IMR-90 (cell line): ENCODE data around the gene TMPRSS15.

Experiments
- BHLHE40 ChIP-seq: fragments of 150-350 bp; IDR thresholded peaks from 2 replicates; pipeline ENCODE4 v1.6.1; 2016; ENCODE audit warnings: mild to moderate bottlenecking, low read depth, low read length
- FOS ChIP-seq: fragments of 150-350 bp; IDR thresholded peaks from 2 replicates; pipeline ENCODE4 v1.6.1; 2016; ENCODE audit warnings: low read depth, low read length
- MAFK ChIP-seq: IDR thresholded peaks from 2 replicates; pipeline ENCODE4 v1.6.1; 2012; ENCODE audit warnings: low read depth, low read length, improper control_type of control experiment
- MAZ ChIP-seq: IDR thresholded peaks from 2 replicates; pipeline ENCODE4 v1.6.1; 2012; ENCODE audit warnings: low read depth, mild to moderate bottlenecking, low read length, improper control_type of control experiment, moderate library complexity, borderline replicate concordance
- MXI1 ChIP-seq: IDR thresholded peaks from 2 replicates; pipeline ENCODE4 v1.6.1; 2012; ENCODE audit warnings: low read depth, mild to moderate bottlenecking, low read length, moderate library complexity, borderline replicate concordance
- NFE2L2 ChIP-seq: fragments of 150-350 bp; IDR thresholded peaks from 2 replicates; pipeline ENCODE4 v1.6.1; 2016; ENCODE audit warnings: low read depth, mild to moderate bottlenecking, low read length
- POLR2A ChIP-seq: IDR thresholded peaks from 2 replicates; pipeline ENCODE4 v1.6.1; 2012; ENCODE audit warnings: mild to moderate bottlenecking, low read depth, low read length
- RAD21 ChIP-seq: IDR thresholded peaks from 2 replicates; pipeline ENCODE4 v1.6.1; 2012; ENCODE audit warnings: low read length, improper control_type of control experiment
- RCOR1 ChIP-seq: IDR thresholded peaks from 2 replicates; pipeline ENCODE4 v1.6.1; 2012; ENCODE audit warnings: mild to moderate bottlenecking, low read length, improper control_type of control experiment; ENCODE audit not compliant: insufficient replicate concordance
- RFX5 ChIP-seq: IDR thresholded peaks from 2 replicates; pipeline ENCODE4 v1.8.0; 2012; ENCODE audit warnings: low read depth, mild to moderate bottlenecking, low read length, moderate library complexity
- SMC3 ChIP-seq: fragments of 150-350 bp; IDR thresholded peaks from 2 replicates; pipeline ENCODE4 v1.6.1; 2016; ENCODE audit warnings: low read depth, mild to moderate bottlenecking, antibody characterized with exemption, low read length, moderate library complexity
- USF2 ChIP-seq: fragments of 150-350 bp; IDR thresholded peaks from 2 replicates; pipeline ENCODE4 v1.6.1; 2017; ENCODE audit warnings: mild to moderate bottlenecking, antibody characterized with exemption, low read length, low read depth
- TF ChIP-seq, protein P1 (sequence below): conservative IDR thresholded peaks from 2 replicates; pipeline ENCODE4 v1.5.1; 2012; ENCODE audit warnings: mild to moderate bottlenecking, low read depth, low read length, improper control_type of control experiment
- TF ChIP-seq, protein P2 (sequence below): fragments of 150-350 bp; IDR thresholded peaks from 2 replicates; pipeline ENCODE4 v1.6.1; 2016; ENCODE audit warnings: low read depth, mild to moderate bottlenecking, low read length, moderate library complexity, borderline replicate concordance

DNA sequence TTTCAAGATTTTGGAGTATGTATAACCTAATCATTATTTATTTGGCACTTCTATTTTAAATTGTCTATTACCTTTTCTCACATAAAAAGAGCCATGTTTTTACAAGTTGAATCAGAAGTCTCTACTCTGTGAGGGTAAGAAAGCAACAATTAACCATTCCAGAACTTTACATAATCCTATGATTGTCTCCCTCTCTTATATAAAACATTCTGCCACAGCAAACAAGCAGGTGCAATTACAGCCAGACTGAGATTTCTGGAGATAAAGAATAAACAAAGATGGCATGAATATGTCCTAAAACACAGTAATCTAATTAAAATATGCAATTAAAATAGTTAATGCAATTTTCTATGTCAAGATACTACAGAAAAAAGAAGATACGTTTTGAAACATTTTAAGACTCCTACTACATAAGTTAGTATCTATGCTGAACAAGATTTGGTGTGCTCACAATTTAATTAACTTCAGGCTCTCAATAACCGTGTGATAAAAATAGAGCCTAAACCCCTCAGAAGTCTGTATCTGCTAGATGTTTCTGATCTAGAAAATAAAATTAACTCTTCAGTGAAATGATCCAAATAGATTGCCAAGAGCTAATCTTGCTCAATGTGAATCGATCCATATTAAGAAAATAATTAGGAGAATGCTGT lies 13.7 kb upstream of the TMPRSS15 start:
- TF ChIP-seq, protein P1, sequence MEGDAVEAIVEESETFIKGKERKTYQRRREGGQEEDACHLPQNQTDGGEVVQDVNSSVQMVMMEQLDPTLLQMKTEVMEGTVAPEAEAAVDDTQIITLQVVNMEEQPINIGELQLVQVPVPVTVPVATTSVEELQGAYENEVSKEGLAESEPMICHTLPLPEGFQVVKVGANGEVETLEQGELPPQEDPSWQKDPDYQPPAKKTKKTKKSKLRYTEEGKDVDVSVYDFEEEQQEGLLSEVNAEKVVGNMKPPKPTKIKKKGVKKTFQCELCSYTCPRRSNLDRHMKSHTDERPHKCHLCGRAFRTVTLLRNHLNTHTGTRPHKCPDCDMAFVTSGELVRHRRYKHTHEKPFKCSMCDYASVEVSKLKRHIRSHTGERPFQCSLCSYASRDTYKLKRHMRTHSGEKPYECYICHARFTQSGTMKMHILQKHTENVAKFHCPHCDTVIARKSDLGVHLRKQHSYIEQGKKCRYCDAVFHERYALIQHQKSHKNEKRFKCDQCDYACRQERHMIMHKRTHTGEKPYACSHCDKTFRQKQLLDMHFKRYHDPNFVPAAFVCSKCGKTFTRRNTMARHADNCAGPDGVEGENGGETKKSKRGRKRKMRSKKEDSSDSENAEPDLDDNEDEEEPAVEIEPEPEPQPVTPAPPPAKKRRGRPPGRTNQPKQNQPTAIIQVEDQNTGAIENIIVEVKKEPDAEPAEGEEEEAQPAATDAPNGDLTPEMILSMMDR = no peak
- TF ChIP-seq POLR2A (no peak), RAD21 (no peak), RFX5 (no peak), RCOR1 (no peak), USF2 (no peak), MAZ (no peak), SMC3 (no peak), FOS (no peak), MAFK (no peak), MXI1 (no peak), BHLHE40 (no peak), NFE2L2 (no peak)
- TF ChIP-seq, protein P2, sequence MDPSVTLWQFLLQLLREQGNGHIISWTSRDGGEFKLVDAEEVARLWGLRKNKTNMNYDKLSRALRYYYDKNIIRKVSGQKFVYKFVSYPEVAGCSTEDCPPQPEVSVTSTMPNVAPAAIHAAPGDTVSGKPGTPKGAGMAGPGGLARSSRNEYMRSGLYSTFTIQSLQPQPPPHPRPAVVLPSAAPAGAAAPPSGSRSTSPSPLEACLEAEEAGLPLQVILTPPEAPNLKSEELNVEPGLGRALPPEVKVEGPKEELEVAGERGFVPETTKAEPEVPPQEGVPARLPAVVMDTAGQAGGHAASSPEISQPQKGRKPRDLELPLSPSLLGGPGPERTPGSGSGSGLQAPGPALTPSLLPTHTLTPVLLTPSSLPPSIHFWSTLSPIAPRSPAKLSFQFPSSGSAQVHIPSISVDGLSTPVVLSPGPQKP = no peak
